Measurements from ENCODE around the gene MRPL21. TPM values are rescaled to one million over a fixed set of nuclear protein-coding genes. Genes with fewer than 3 reads are reported as not detected.
A peak's percentile ranks its signal among the peaks of the same experiment; 100 is the strongest.

The MRPL21 gene
- total and polyA plus RNA-seq, 2 donors (not counting 1 experiment from before 2014, with no cell fraction given) = 23.8 to 35.8 TPM

DNA sequence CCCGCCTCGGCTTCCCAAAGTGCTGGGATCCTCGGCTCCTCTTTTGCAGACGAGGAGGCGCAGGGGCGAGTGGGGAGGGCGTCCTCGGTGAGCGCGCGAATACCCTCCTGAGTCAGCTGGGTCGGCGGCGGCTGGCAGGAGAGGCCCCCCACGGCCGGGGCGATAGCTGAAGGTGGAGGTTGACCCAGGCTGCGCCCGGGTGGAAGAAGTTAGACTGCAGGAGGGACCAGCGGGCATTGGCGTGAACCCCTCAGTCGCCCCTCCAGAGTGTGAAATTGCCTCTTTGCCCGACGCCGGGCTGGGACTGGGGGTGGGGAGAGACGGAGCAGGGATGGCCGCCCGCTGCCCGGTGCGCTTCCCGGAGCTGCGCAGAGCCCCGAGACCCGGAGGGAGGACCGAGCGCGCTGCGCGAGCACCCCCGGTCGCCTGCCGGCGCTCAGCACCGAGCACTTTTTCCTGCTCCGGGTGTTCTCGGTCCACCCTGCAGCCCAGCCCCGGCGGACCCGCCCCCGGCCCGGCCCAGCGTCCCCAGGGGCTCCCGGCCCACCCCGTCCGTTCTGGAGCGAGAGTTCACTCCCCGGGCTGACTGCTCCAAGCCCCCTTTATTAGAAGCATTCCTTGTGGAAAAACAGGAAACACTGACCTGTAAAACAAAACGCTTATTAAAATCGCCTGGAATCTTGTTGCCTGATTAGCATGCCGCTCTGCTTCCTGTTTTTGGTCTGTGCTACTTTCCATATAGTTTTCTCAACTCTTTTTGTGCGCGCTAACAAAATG is 48.2 kb downstream of the MRPL21 start:
- intact Hi-C loops (cut with micrococcal nuclease) = no loop called here
- Histone ChIP-seq H3K27ac (ENCODE audit: low read length in 2 of 2) (no peak overlapping the region), H3K9ac (ENCODE audit: low read length) (peak overlapping the region; percentile 63), H3K79me2 (ENCODE audit: control insufficient read depth, insufficient read depth, low read length) (no peaks in the 10 kb centered on the region), H2AFZ (ENCODE audit: insufficient read depth, low read depth, low read length, poor library complexity, severe bottlenecking) (peak overlapping the region; percentile 76), H3K4me1 (ENCODE audit: control insufficient read depth in 2 of 2, insufficient read depth in 2 of 2, low read length in 2 of 2) (peaks cover 13% of the 10 kb centered on the region in 2 donors), H3K4me3 (ENCODE audit: control extremely low read depth in 1 of 5, extremely low read depth in 1 of 5, insufficient read depth in 1 of 5, low read depth in 2 of 5, low read length in 4 of 5) (peak overlapping the region; percentile 42 to 70 (median 55)), H4K20me1 (ENCODE audit: control insufficient read depth, insufficient read depth, low read length, poor library complexity, severe bottlenecking) (no peaks in the 10 kb centered on the region), H3K9me3 (ENCODE audit: control extremely low read depth in 1 of 3, control insufficient read depth in 2 of 3, insufficient read depth in 1 of 3, low read length in 2 of 3) (peaks cover 0 to 4% (median 0%) of the 10 kb centered on the region in 3 donors), H3K4me2 (replicated peaks; ENCODE audit: low read depth, low read length, poor library complexity, severe bottlenecking) (peak overlapping the region; percentile 82), H3K27me3 (replicated peaks in 1 of 4; ENCODE audit: control extremely low read depth in 1 of 4, control insufficient read depth in 3 of 4, insufficient read depth in 4 of 4, low read length in 3 of 4) (peaks cover 0 to 25% (median 15%) of the 10 kb centered on the region in 4 experiments), H3K36me3 (replicated peaks in 1 of 2; ENCODE audit: control extremely low read depth in 1 of 2, control insufficient read depth in 1 of 2, extremely low read depth in 1 of 2, insufficient read depth in 2 of 2, low read length in 1 of 2) (no peaks in the 10 kb centered on the region)
- peaks cover 24% of the 10 kb centered on the region for H3K27me3 Mint-ChIP-seq
- ChIA-PET CTCF (interaction anchor here (0.6 to 1.3 kb wide), 3 partner anchors 11 to 70 kb away, joined by 4 to 7 read pairs (median 5); no protein-coding TSS in a partner anchor), POLR2A (interaction anchor here (0.6 kb wide), 1 partner anchor 12 kb away, joined by 6 read pairs; no protein-coding TSS in a partner anchor)
- peak overlapping the region; percentile 84 for H3K4me3 Mint-ChIP-seq
- 2% methylated on average over 58 of the region's 62 CpGs for WGBS (ENCODE audit: insufficient coverage)
- H3K27ac Mint-ChIP-seq = no peak overlapping the region
- no peak for TF ChIP-seq EZH2 (IDR thresholded peaks at IDR 0.05; ENCODE audit: borderline replicate concordance, insufficient read depth, low read depth, low read length, poor library complexity, severe bottlenecking)
- TF ChIP-seq, protein P1, sequence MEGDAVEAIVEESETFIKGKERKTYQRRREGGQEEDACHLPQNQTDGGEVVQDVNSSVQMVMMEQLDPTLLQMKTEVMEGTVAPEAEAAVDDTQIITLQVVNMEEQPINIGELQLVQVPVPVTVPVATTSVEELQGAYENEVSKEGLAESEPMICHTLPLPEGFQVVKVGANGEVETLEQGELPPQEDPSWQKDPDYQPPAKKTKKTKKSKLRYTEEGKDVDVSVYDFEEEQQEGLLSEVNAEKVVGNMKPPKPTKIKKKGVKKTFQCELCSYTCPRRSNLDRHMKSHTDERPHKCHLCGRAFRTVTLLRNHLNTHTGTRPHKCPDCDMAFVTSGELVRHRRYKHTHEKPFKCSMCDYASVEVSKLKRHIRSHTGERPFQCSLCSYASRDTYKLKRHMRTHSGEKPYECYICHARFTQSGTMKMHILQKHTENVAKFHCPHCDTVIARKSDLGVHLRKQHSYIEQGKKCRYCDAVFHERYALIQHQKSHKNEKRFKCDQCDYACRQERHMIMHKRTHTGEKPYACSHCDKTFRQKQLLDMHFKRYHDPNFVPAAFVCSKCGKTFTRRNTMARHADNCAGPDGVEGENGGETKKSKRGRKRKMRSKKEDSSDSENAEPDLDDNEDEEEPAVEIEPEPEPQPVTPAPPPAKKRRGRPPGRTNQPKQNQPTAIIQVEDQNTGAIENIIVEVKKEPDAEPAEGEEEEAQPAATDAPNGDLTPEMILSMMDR (IDR thresholded peaks at IDR 0.05) = no peak
- peaks cover 9% of the 10 kb centered on the region for H3K4me1 Mint-ChIP-seq
- H3K9me3 Mint-ChIP-seq (ENCODE audit: insufficient read depth) = no peaks in the 10 kb centered on the region
- ATAC-seq (ENCODE audit: low read depth) (peak; percentile 36), DNase-seq (peak; percentile 56)
